Measurements from ENCODE around the gene EPHA10. TPM values are rescaled to one million over a fixed set of nuclear protein-coding genes. Genes with fewer than 3 reads are reported as not detected.

EPHA10 gene
- total and polyA plus RNA-seq, 9 donors, result 0.04 to 0.27 (median 0.07) TPM; not detected in 4

GRCh38 chr1:37677143-37677439, 87.8 kb downstream of the EPHA10 start:
- no peak overlapping the region for H3K27ac ChIP-seq (ENCODE audit: low read length)

GRCh38 chr1:37676281-37677142, 88.4 kb downstream of the EPHA10 start:
- Histone ChIP-seq H3K27ac (ENCODE audit: low read length) (peak overlapping the region; percentile 78), H3K4me1 (ENCODE audit: control insufficient read depth, insufficient read depth, low read length) (peaks cover 19% of the 10 kb centered on the region), H3K36me3 (ENCODE audit: control insufficient read depth, insufficient read depth, low read length) (peaks cover 6% of the 10 kb centered on the region), H3K9me3 (replicated peaks; ENCODE audit: control insufficient read depth, low read depth, low read length) (no peaks in the 10 kb centered on the region), H3K27me3 (ENCODE audit: control insufficient read depth, insufficient read depth, low read length) (peaks cover 10% of the 10 kb centered on the region), H3K4me3 (ENCODE audit: low read length) (no peak overlapping the region)
- peak; percentile 90 for DNase-seq
- WGBS (ENCODE audit: insufficient coverage), result 10% methylated on average over 8 of the region's 14 CpGs

More at GRCh38 chr1:37677143-37677439, 87.8 kb downstream of the EPHA10 start:
- Histone ChIP-seq H3K9me3 (replicated peaks; ENCODE audit: control insufficient read depth, low read depth, low read length) (no peaks in the 10 kb centered on the region), H3K4me3 (ENCODE audit: low read length) (no peak overlapping the region), H3K27me3 (ENCODE audit: control insufficient read depth, insufficient read depth, low read length) (peaks cover 8% of the 10 kb centered on the region), H3K4me1 (ENCODE audit: control insufficient read depth, insufficient read depth, low read length) (peaks cover 19% of the 10 kb centered on the region), H3K36me3 (ENCODE audit: control insufficient read depth, insufficient read depth, low read length) (peaks cover 8% of the 10 kb centered on the region)
- 23% methylated on average over 2 of the region's 4 CpGs for WGBS (ENCODE audit: insufficient coverage)
- no peak for DNase-seq

- Histone ChIP-seq H3K27ac (ENCODE audit: low read length) (no peak overlapping the region), H3K27me3 (ENCODE audit: control insufficient read depth, insufficient read depth, low read length) (peaks cover 19% of the 10 kb centered on the region), H3K4me3 (ENCODE audit: low read length) (no peak overlapping the region), H3K4me1 (ENCODE audit: control insufficient read depth, insufficient read depth, low read length) (peaks cover 19% of the 10 kb centered on the region), H3K9me3 (replicated peaks; ENCODE audit: control insufficient read depth, low read depth, low read length) (no peaks in the 10 kb centered on the region), H3K36me3 (ENCODE audit: control insufficient read depth, insufficient read depth, low read length) (no peaks in the 10 kb centered on the region)
- DNase-seq, result no peak
- whole genome bisulfite sequencing (ENCODE audit: insufficient coverage), result 47% methylated on average over 8 of the region's 10 CpGs
These were observed 91.0 kb downstream of the EPHA10 start for GRCh38 chr1:37673920-37674319.

GRCh38 chr1:37672136-37672870, 92.6 kb downstream of the EPHA10 start:
- peaks cover 26% of the 10 kb centered on the region for H3K27me3 ChIP-seq (ENCODE audit: control insufficient read depth, insufficient read depth, low read length)
- no peak overlapping the region for H3K27ac ChIP-seq (ENCODE audit: low read length)
- 21% methylated on average over 7 of the region's 9 CpGs for WGBS (ENCODE audit: insufficient coverage)
- no peaks in the 10 kb centered on the region for H3K9me3 ChIP-seq (replicated peaks; ENCODE audit: control insufficient read depth, low read depth, low read length)
- H3K36me3 ChIP-seq (ENCODE audit: control insufficient read depth, insufficient read depth, low read length), result no peaks in the 10 kb centered on the region
- no peak for DNase-seq
- H3K4me1 ChIP-seq (ENCODE audit: control insufficient read depth, insufficient read depth, low read length), result peaks cover 22% of the 10 kb centered on the region
- no peak overlapping the region for H3K4me3 ChIP-seq (ENCODE audit: low read length)

GRCh38 chr1:37671261-37671660, 93.7 kb downstream of the EPHA10 start:
- peaks cover 26% of the 10 kb centered on the region for H3K27me3 ChIP-seq (ENCODE audit: control insufficient read depth, insufficient read depth, low read length)
- DNase-seq, result no peak
- WGBS (ENCODE audit: insufficient coverage), result 50% methylated on average over 2 of the region's 6 CpGs

GRCh38 chr1:37670133-37670532, 94.8 kb downstream of the EPHA10 start:
- no peak overlapping the region for H3K27ac ChIP-seq (ENCODE audit: low read length)
- 77% methylated on average over 1 of the region's 2 CpGs for WGBS (ENCODE audit: insufficient coverage)
- no peak for DNase-seq
- H3K27me3 ChIP-seq (ENCODE audit: control insufficient read depth, insufficient read depth, low read length), result peaks cover 25% of the 10 kb centered on the region
- H3K4me3 ChIP-seq (ENCODE audit: low read length), result no peak overlapping the region
- H3K4me1 ChIP-seq (ENCODE audit: control insufficient read depth, insufficient read depth, low read length), result peaks cover 12% of the 10 kb centered on the region
- no peaks in the 10 kb centered on the region for H3K9me3 ChIP-seq (replicated peaks; ENCODE audit: control insufficient read depth, low read depth, low read length)
- H3K36me3 ChIP-seq (ENCODE audit: control insufficient read depth, insufficient read depth, low read length), result no peaks in the 10 kb centered on the region

More at GRCh38 chr1:37671261-37671660, 93.7 kb downstream of the EPHA10 start:
- Histone ChIP-seq H3K9me3 (replicated peaks; ENCODE audit: control insufficient read depth, low read depth, low read length) (no peaks in the 10 kb centered on the region), H3K36me3 (ENCODE audit: control insufficient read depth, insufficient read depth, low read length) (no peaks in the 10 kb centered on the region), H3K4me3 (ENCODE audit: low read length) (no peak overlapping the region), H3K27ac (ENCODE audit: low read length) (no peak overlapping the region), H3K4me1 (ENCODE audit: control insufficient read depth, insufficient read depth, low read length) (peaks cover 22% of the 10 kb centered on the region)

- H3K4me1 ChIP-seq (ENCODE audit: control insufficient read depth, insufficient read depth, low read length), result peaks cover 12% of the 10 kb centered on the region
- 10% methylated on average over 16 of the region's 17 CpGs for WGBS (ENCODE audit: insufficient coverage)
- no peak overlapping the region for H3K27ac ChIP-seq (ENCODE audit: low read length)
- H3K27me3 ChIP-seq (ENCODE audit: control insufficient read depth, insufficient read depth, low read length), result peaks cover 21% of the 10 kb centered on the region
- no peak overlapping the region for H3K4me3 ChIP-seq (ENCODE audit: low read length)
- H3K9me3 ChIP-seq (replicated peaks; ENCODE audit: control insufficient read depth, low read depth, low read length), result no peaks in the 10 kb centered on the region
- DNase-seq, result peak; percentile 71
- no peaks in the 10 kb centered on the region for H3K36me3 ChIP-seq (ENCODE audit: control insufficient read depth, insufficient read depth, low read length)
These were observed 97.8 kb downstream of the EPHA10 start for GRCh38 chr1:37667023-37667671.

- peaks cover 15% of the 10 kb centered on the region for H3K4me1 ChIP-seq (ENCODE audit: control insufficient read depth, insufficient read depth, low read length)
- H3K36me3 ChIP-seq (ENCODE audit: control insufficient read depth, insufficient read depth, low read length), result no peaks in the 10 kb centered on the region
- H3K27me3 ChIP-seq (ENCODE audit: control insufficient read depth, insufficient read depth, low read length), result peaks cover 17% of the 10 kb centered on the region
- no peak overlapping the region for H3K4me3 ChIP-seq (ENCODE audit: low read length)
- H3K9me3 ChIP-seq (replicated peaks; ENCODE audit: control insufficient read depth, low read depth, low read length), result no peaks in the 10 kb centered on the region
- 62% methylated on average over 2 of the region's 11 CpGs for WGBS (ENCODE audit: insufficient coverage)
- no peak overlapping the region for H3K27ac ChIP-seq (ENCODE audit: low read length)
- peak; percentile 30 for DNase-seq
These were observed 98.6 kb downstream of the EPHA10 start for GRCh38 chr1:37666241-37666867.
